ENCODE measurements around the gene ZBTB7C.

ZBTB7C gene

DNA sequence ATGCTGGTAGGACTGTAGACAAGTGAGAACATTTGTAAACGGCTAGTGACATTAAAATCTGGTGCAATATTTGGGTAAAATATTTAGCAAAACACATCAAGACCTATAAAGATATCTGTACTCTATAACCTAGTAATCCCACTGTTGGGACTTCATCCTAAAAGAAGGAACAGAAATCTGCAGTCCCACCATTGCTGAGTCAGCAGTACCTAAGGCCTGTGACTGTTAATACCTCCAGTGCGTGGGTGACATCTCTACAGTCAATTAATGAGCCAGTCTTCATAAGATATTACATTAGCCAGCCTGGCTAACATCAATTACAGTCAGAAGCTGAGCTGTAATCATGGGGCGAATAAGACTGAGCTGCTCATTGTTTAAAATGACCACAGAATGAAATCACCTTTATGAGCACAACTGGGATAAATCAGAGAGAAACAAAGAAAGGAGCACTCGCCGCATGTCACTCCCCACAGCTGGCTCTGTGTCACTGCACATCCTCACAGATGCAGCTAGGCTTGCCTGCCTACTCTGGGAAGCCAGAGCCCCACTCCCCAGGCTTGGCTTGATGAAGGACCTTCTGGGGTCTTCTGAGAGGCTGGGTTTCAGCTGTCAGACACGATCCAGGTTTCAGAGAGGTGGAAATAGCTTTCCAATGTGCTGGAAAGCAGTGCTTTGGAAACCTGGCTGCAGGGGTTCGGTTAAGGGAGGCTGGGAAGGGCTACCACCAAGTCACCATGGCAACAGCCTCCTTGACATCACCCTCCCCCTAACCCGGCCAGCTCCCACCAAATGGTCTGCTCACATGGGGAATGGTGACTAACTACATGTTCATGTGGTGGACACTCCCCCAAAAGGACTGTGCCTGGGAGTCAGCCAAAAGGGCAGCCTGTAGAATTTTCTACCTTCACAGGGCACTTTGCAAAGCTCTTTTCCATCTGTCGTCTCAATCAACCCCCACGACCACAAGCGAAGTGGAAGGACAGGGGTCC is 145.0 kb downstream of the ZBTB7C start:
- DNase-seq = peak in 2 of 51 donors; percentile 26 to 29

DNA sequence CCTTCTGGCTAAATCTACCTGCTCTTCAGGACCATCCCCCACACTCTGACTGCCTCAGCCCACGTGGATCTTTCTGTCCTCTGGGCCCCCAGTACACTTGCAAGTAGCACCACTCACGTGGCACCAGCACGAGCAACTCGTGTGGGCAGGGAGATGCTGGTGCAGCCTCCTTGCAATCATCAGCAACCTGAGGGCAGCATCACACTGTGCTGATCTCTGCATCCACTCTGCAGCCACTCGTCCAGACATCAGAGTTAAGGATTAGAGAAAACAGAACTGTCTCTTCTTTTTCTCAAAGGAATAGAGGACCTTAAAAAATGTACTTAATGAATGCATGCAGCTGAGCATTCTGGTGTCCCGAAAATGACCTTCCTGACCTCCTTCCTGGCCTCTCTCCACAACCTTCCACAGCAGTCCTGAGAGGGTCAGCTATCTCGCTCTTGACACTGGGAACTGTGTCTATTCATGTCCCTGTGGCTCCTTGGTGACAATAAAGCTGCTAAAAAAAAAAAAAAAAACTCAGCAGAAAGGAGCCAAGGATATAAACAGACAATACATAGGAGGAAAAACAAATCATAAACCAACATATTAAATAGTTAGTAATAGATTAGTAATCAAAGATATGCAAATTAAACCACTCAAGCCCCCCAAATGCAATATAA is 145.9 kb downstream of the ZBTB7C start:
- peak in 6 of 51 donors; percentile 6 to 20 (median 9) for DNase-seq

DNA sequence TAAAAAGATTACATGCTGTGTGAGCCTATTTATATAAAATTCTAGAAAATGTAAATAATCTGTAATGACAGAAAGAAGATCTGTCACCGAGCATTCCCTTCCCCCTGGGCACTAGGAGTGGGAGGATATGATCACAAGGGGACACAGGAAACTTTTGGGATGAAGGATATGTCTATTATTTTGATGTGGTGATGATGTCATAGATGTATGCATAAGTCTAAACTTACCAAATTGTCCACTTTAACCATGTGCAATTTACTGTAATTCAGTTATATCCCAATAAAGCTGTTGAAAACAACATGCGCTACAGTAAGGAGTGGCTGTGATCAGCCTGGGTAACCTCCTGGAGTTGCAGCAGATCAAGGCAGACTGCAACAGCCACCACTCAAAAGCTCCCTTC is 148.9 kb downstream of the ZBTB7C start:
- DNase-seq = no peak

- no peak for DNase-seq
These were observed 152.3 kb downstream of the ZBTB7C start for GRCh38 chr18:48256848-48257247.

DNA sequence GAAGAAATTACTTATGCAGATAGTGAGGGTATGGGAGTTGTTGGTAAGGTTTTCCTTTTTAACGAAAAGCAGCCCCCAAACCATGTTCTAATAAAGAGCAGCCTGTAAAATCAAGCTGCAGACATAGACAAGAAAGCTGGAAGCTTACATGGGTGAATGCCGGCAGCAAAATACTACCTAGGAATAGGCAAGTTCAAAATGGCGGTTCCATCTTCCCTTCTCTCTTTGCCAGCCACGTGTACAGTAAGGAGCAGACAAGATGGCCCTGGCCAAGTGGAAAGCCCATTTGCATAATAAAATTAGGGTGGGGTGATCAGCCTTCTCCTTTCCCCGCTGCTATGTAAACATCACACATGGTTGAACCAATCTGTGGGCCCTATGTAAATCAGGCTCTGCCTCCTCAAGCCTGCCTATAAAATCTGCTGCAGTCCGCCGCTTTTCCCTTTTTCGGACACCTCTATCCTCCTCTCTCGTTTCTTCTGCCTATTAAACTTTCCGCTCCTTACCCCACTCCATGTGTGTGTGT is 155.0 kb downstream of the ZBTB7C start:
- no peak for DNase-seq

- no peak for DNase-seq
These were observed 156.7 kb downstream of the ZBTB7C start for GRCh38 chr18:48252525-48252924.

GRCh38 chr18:48250918-48251317 is 158.3 kb downstream of the ZBTB7C start:
- DNase-seq = no peak

- DNase-seq = no peak
These were observed 158.7 kb downstream of the ZBTB7C start for GRCh38 chr18:48250362-48250907.

- DNase-seq = no peak
These were observed 159.3 kb downstream of the ZBTB7C start for GRCh38 chr18:48249854-48250253.

DNA sequence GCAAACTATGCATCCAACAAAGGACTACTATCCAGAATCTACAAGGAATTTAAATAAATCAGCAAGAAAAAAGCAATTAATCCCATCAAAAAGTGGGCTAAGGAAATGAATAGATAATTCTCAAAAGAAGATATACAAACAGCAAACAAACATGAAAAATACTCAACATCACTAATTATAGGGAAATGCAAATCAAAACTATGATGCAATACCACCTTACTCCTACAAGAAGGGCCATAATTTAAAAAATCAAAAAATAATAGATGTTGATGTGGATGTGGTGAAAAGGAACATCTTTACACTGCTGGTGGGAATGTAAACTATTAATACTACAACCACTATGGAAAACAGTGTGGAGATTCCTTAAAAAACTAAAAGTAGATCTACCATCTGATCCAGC is 164.7 kb downstream of the ZBTB7C start:
- DNase-seq = no peak

GRCh38 chr18:48238636-48239035 is 170.5 kb downstream of the ZBTB7C start:
- no peak for DNase-seq

- DNase-seq = no peak
These were observed 171.0 kb downstream of the ZBTB7C start for GRCh38 chr18:48238206-48238605.

DNA sequence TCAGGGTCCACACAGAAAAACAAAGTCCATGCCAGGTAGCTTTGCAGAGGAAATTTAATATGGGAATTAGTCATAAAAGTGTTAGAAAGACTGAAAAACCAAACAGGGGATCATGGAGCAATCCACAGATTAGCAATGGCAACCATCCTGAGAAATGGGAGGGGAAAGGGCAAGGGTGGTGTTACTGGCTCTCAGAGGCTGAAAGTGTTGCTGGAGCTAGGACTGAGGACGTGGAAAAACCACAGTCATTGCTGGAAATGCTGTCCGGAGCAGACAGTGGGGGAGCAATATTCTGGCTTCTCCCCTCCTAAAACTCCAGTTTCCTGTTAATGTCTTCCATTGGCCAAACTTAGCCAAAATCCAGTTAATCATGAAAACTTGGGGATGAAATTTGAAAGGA is 172.4 kb downstream of the ZBTB7C start:
- DNase-seq = no peak

DNA sequence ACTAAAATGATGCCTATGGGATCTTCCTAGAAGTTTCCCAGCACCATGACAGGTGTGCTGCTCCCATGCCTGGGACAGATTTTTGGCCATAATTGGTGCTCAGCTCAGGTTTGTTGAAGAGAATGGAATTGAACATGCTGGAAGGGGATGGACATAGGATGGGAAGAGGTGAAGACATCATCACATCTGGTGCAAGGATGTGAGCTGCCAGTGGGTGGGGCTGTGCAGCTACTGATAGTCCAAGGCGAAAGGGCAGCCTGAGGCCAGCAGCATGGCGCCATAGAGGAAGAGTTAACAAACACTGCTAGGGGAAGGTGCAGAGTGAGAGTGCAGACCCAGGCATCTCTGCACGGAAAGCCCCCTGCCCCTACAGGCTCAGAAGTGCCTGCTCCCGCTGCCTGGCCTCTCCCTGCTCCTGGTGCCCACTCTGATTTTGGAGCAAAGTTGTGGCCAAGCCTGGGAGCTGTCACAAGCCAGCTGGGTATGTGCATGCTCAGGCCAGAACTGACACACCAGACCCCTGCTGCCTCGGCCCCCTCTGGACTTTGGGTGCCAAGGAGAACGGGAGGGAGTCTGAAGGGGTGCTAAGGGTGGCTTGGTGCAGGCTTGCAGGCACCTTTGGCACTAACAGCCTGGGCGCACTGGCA is 178.6 kb downstream of the ZBTB7C start:
- DNase-seq = peak in 17 of 51 donors; percentile 11 to 69 (median 29)

DNA sequence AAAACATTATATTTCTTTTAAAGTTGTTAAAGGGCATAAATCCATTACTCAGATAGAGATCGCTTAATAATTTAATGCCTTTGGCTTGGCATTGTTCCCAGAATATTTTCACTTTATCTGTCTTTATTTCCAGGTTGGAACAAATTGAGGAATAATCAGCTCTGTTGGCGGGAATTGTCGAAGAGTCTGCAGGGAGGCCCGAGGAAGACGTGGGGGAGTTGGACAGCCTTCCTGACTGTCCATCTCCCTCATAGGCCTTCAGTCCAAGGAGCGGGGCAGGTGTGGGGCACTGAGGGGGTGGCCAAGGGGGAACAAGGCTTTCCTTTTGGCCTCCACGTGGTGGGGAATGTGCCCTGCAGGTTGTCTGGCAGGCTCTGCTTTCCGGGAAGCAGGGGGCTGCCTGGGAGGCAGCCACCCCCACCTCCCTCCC is 179.6 kb downstream of the ZBTB7C start:
- DNase-seq = no peak

GRCh38 chr18:48228841-48229240 is 180.3 kb downstream of the ZBTB7C start:
- DNase-seq = no peak

DNA sequence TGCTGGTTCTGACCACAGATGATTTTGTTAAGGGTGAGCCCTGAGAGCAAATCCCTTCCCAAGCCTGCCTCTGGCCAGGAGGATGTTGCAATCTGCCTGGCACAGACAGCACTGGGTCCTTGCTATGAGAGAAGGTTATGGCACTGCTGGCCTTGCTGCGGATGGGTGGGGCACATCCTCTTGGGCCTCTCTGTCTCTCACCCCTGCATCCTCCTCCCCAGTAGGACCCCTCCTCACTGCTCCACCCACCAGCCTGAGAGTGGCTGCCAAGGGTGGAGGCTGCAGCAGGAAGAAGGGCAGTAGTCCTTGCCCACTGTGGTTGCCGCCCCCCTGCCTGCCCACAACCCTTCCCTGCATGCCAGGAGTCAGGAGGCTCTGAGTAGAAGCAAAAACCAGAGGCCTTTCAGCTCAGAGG is 180.9 kb downstream of the ZBTB7C start:
- DNase-seq = no peak

- DNase-seq = no peak
These were observed 182.0 kb downstream of the ZBTB7C start for GRCh38 chr18:48227206-48227605.

DNA sequence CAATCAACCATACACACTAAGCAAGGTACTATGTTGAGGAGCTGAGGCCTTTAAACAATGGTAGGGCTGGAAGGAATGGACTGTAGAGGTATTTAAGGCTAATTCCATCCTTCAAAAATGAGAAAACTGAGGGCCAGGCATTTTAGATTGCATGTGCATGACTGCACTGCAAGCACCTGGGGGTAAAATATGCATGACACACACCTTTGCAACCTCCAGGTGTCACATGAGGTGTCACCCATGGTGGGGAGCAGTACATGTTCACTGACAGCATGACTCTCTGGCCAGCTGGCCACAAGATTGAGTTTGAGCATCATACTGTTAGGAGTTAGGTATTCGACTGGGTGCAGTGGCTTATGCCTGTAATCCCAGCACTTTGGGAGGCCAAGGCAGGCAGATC is 182.8 kb downstream of the ZBTB7C start:
- no peak for DNase-seq

GRCh38 chr18:48222118-48222517 is 187.1 kb downstream of the ZBTB7C start:
- DNase-seq = peak in 2 of 51 donors; percentile 10 to 13

- DNase-seq = peak in 16 of 51 donors; percentile 11 to 64 (median 32)
These were observed 189.2 kb downstream of the ZBTB7C start for GRCh38 chr18:48219810-48220499.
